Epithelial cell of proximal tubule (primary cell): Measurements from ENCODE around the gene GALNTL6. TPM values are rescaled to one million over a fixed set of nuclear protein-coding genes. Genes with fewer than 3 reads are reported as not detected.

ENCODE experiments used
- DNase-seq: peaks from one replicate; pipeline ENCODE4 v3.0.0-alpha.2; 2011; ENCODE audit warnings: low read depth
- H3K4me3 ChIP-seq: 2 replicates; pipeline ENCODE4 v1.5.1; 2011; ENCODE audit warnings: low read depth, mild to moderate bottlenecking, low read length
- CTCF ChIP-seq: conservative IDR thresholded peaks from 2 replicates; pipeline ENCODE4 v1.5.1; 2012; ENCODE audit warnings: low read depth, mild to moderate bottlenecking, low read length
- total RNA-seq: library from RNA; depleted of rRNA; stranded (reverse); fragments of >200 nt; gene quantifications from 2 replicates; pipeline ENCODE4 v1.2.3, GENCODE V29; 2015

Gene GALNTL6
- total RNA-seq, 1 donor from 2014 or later, result not detected

- TF ChIP-seq CTCF, result no peak
- DNase-seq, result no peak
- no peak overlapping the region for H3K4me3 ChIP-seq
Measured at GRCh38 chr4:172109466-172109865, 296.3 kb downstream of the GALNTL6 start.

- H3K4me3 ChIP-seq, result no peak overlapping the region
- no peak for TF ChIP-seq CTCF
- no peak for DNase-seq
Measured at GRCh38 chr4:172124656-172125308, 311.6 kb downstream of the GALNTL6 start.

- H3K4me3 ChIP-seq, result no peak overlapping the region
- DNase-seq, result no peak
- TF ChIP-seq CTCF, result no peak
Measured at GRCh38 chr4:172125443-172125842, 312.2 kb downstream of the GALNTL6 start.

- H3K4me3 ChIP-seq, result no peak overlapping the region
- TF ChIP-seq CTCF, result no peak
- DNase-seq, result no peak
Measured at GRCh38 chr4:172127168-172127567, 314.0 kb downstream of the GALNTL6 start.

GRCh38 chr4:172129593-172129992 is 316.4 kb downstream of the GALNTL6 start:
- no peak overlapping the region for H3K4me3 ChIP-seq
- DNase-seq, result no peak
- no peak for TF ChIP-seq CTCF

GRCh38 chr4:172134521-172134920 is 321.3 kb downstream of the GALNTL6 start:
- no peak for TF ChIP-seq CTCF
- H3K4me3 ChIP-seq, result no peak overlapping the region
- no peak for DNase-seq

GRCh38 chr4:172141025-172141424 is 327.8 kb downstream of the GALNTL6 start:
- TF ChIP-seq CTCF, result no peak
- H3K4me3 ChIP-seq, result no peak overlapping the region
- DNase-seq, result no peak
